Measurements from ENCODE around the gene TTLL7. TPM values are rescaled to one million over a fixed set of nuclear protein-coding genes. Genes with fewer than 3 reads are reported as not detected.

The TTLL7 gene
- total RNA-seq, 1 experiment from 2014 or later, result 6.6 TPM

GRCh38 chr1:84027368-84027767 lies 28.4 kb upstream of the TTLL7 start:
- no peak overlapping the region for H3K27ac Mint-ChIP-seq

More at GRCh38 chr1:84027368-84027767, 28.4 kb upstream of the TTLL7 start:
- no peak for DNase-seq
- Histone ChIP-seq H3T11ph (ENCODE audit: low read length) (no peak overlapping the region), H2BK120ac (ENCODE audit: low read depth, low read length, poor library complexity, severe bottlenecking) (no peak overlapping the region), H3K4ac (ENCODE audit: low read depth, low read length) (no peak overlapping the region), H3K9me3 (ENCODE audit: control insufficient read depth, low read depth, low read length) (no peaks in the 10 kb centered on the region), H4K91ac (ENCODE audit: insufficient read length, low read depth, low read length) (no peak overlapping the region), H2BK15ac (ENCODE audit: low read depth, low read length) (no peak overlapping the region), H2AFZ (ENCODE audit: low read length) (no peak overlapping the region), H3K4me1 (ENCODE audit: insufficient read depth, low read length) (no peaks in the 10 kb centered on the region), H3K14ac (ENCODE audit: insufficient read depth, low read length) (no peak overlapping the region), H3K79me2 (ENCODE audit: insufficient read depth, low read length) (no peaks in the 10 kb centered on the region), H2BK12ac (ENCODE audit: insufficient read length, low read depth, low read length) (no peak overlapping the region), H3K23me2 (ENCODE audit: insufficient read length, low read depth, low read length, poor library complexity, severe bottlenecking) (no peaks in the 10 kb centered on the region), H3K56ac (ENCODE audit: insufficient read length, low read depth, low read length) (no peak overlapping the region), H2AK5ac (ENCODE audit: insufficient read length, low read length) (no peak overlapping the region), H3K79me1 (ENCODE audit: insufficient read depth, low read depth, low read length, poor library complexity, severe bottlenecking) (no peaks in the 10 kb centered on the region), H3K9ac (ENCODE audit: extremely low read depth, insufficient read length, low read length) (no peak overlapping the region), H4K8ac (replicated peaks; ENCODE audit: insufficient read length, low read depth, low read length) (no peak overlapping the region), H4K20me1 (ENCODE audit: control insufficient read depth, insufficient read depth, insufficient read length) (no peaks in the 10 kb centered on the region), H4K5ac (ENCODE audit: insufficient read length, low read depth, low read length) (no peak overlapping the region), H2BK20ac (ENCODE audit: low read depth, low read length, poor library complexity, severe bottlenecking) (no peak overlapping the region), H3K27ac (ENCODE audit: insufficient read length, low read depth, low read length) (no peak overlapping the region), H3K27me3 (ENCODE audit: insufficient read depth, low read length) (peaks cover 45% of the 10 kb centered on the region), H3K18ac (ENCODE audit: insufficient read length, low read depth, low read length) (no peak overlapping the region), H3K4me2 (ENCODE audit: insufficient read depth, insufficient read length, low read length) (no peak overlapping the region), H2BK5ac (ENCODE audit: insufficient read length, low read length) (no peak overlapping the region), H3K23ac (ENCODE audit: insufficient read length, low read depth, low read length) (no peak overlapping the region)
- peaks cover 96% of the 10 kb centered on the region for H3K27me3 Mint-ChIP-seq (ENCODE audit: low read depth)
- TF ChIP-seq CTCF (conservative IDR thresholded peaks at IDR 0.05), result no peak
- peaks cover 3 to 5% of the 10 kb centered on the region in 2 experiments; a peak in 1 of 4 replicates for H3K4me1 Mint-ChIP-seq
- WGBS (ENCODE audit: extremely low coverage, insufficient read length, low lambda C conversion rate), result no CpG with 5 or more reads among the region's 2 CpGs
- H3K4me3 Mint-ChIP-seq, result no peak overlapping the region
- peaks cover 10 to 12% of the 10 kb centered on the region in 2 experiments; a peak in 4 of 5 replicates for H3K9me3 Mint-ChIP-seq
- H3K36me3 Mint-ChIP-seq (ENCODE audit: insufficient read depth in 1 of 3, low read depth in 3 of 3), result no peaks in the 10 kb centered on the region
